ENCODE data around the gene MAB21L2. TPM values are rescaled to one million over a fixed set of nuclear protein-coding genes. Genes with fewer than 3 reads are reported as not detected.

MAB21L2 gene
- total RNA-seq, 2 donors from 2014 or later, result 1.6 to 7.3 TPM

GRCh38 chr4:150582873-150583286 lies 929 bp downstream of the MAB21L2 start:
- Histone ChIP-seq H3K4me3 (peak overlapping the region; percentile 28 to 51), H3K4me1 (peaks cover 0 to 17% of the 10 kb centered on the region in 2 donors), H3K27ac (no peak overlapping the region), H3K9me3 (no peaks in the 10 kb centered on the region), H3K27me3 (no peaks in the 10 kb centered on the region), H3K36me3 (no peaks in the 10 kb centered on the region)
- TF ChIP-seq CTCF (IDR thresholded peaks at IDR 0.05), result no peak
- DNase-seq (ENCODE audit: low spot score), result no peak

DNA sequence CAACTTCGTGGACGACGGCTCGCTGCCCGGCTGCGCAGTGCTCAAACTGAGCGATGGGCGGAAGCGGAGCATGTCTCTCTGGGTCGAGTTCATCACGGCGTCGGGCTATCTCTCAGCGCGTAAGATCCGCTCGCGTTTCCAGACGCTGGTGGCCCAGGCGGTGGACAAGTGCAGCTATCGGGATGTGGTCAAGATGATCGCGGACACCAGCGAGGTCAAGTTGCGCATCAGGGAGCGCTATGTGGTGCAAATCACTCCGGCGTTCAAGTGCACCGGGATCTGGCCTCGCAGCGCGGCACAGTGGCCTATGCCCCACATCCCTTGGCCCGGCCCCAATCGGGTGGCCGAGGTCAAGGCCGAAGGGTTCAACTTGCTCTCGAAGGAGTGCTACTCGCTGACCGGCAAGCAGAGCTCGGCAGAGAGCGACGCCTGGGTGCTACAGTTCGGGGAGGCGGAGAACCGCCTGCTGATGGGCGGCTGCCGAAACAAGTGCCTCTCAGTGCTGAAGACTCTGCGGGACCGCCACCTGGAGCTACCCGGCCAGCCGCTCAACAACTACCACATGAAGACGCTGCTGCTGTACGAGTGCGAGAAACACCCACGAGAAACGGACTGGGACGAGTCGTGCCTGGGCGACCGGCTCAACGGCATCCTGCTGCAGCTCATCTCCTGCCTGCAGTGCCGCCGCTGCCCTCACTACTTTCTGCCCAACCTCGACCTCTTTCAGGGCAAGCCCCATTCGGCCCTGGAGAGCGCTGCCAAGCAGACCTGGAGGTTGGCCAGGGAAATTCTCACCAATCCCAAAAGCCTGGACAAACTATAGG lies 1.5 kb downstream of the MAB21L2 start:
- no peaks in the 10 kb centered on the region for H3K27me3 ChIP-seq
- peaks cover 0 to 17% of the 10 kb centered on the region in 2 donors for H3K4me1 ChIP-seq
- H3K36me3 ChIP-seq, result no peaks in the 10 kb centered on the region
- H3K9me3 ChIP-seq, result no peaks in the 10 kb centered on the region
- peak overlapping the region; percentile 28 to 51 for H3K4me3 ChIP-seq
- H3K27ac ChIP-seq, result no peak overlapping the region
- TF ChIP-seq CTCF (IDR thresholded peaks at IDR 0.05), result no peak
- DNase-seq (ENCODE audit: low spot score), result no peak

- Histone ChIP-seq H3K9me3 (no peaks in the 10 kb centered on the region), H3K4me3 (peak overlapping the region; percentile 28 to 51), H3K36me3 (no peaks in the 10 kb centered on the region), H3K27ac (no peak overlapping the region), H3K4me1 (peaks cover 0 to 17% of the 10 kb centered on the region in 2 donors), H3K27me3 (no peaks in the 10 kb centered on the region)
- no peak for TF ChIP-seq CTCF (IDR thresholded peaks at IDR 0.05)
- DNase-seq (ENCODE audit: low spot score), result no peak
These were observed 2.4 kb downstream of the MAB21L2 start for GRCh38 chr4:150584111-150584915.

DNA sequence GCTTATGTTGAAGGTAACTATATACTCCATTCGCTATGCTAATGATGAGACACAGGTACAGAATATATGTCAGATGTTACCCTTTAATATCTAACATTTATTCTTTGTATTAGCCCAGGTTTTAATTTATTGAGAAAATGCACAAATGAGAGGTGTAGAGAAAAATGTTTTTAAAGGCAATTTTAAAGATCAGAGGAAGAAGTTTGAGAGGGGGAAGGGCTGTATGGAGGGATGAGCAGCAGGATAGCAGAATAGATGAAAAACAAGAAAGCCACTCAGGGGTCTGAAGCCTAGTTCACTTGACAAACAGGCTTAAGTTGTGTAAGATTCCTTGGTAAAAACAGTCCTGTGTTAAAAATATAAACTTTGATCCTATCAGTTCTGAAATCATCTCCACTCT lies 3.7 kb downstream of the MAB21L2 start:
- H3K9me3 ChIP-seq, result no peaks in the 10 kb centered on the region
- H3K27me3 ChIP-seq, result no peaks in the 10 kb centered on the region
- TF ChIP-seq CTCF (IDR thresholded peaks at IDR 0.05), result no peak
- no peaks in the 10 kb centered on the region for H3K36me3 ChIP-seq
- H3K4me3 ChIP-seq, result no peak overlapping the region
- H3K4me1 ChIP-seq, result peaks cover 0 to 9% of the 10 kb centered on the region in 2 donors
- no peak for DNase-seq (ENCODE audit: low spot score)
- no peak overlapping the region for H3K27ac ChIP-seq

- no peaks in the 10 kb centered on the region for H3K27me3 ChIP-seq
- TF ChIP-seq CTCF (IDR thresholded peaks at IDR 0.05), result no peak
- H3K27ac ChIP-seq, result no peak overlapping the region
- H3K4me3 ChIP-seq, result no peak overlapping the region
- peaks cover 0 to 9% of the 10 kb centered on the region in 2 donors for H3K4me1 ChIP-seq
- no peak for DNase-seq (ENCODE audit: low spot score)
- H3K9me3 ChIP-seq, result no peaks in the 10 kb centered on the region
- no peaks in the 10 kb centered on the region for H3K36me3 ChIP-seq
These were observed 4.3 kb downstream of the MAB21L2 start for GRCh38 chr4:150586162-150586810.

Measured in right atrium auricular region (tissue), 2 donors.